Ecto neural progenitor cell (in vitro differentiated cells): ENCODE measurements around the gene CACNA2D2.

Experiments used
- DNase-seq: peaks from one replicate; pipeline ENCODE4 v3.0.0-alpha.2; 2018; ENCODE audit warnings: low spot score

The CACNA2D2 gene

GRCh38 chr3:50503504-50504342 is at the start of gene CACNA2D2:
Gene CACNA2D2, minus strand, starts transcription at chr3:50503634. Its CDS starts 211 bp downstream, at chr3:50503423.
- DNase-seq = peak; percentile 85

- no peak for DNase-seq
Measured at GRCh38 chr3:50552598-50552997, 49.2 kb upstream of the CACNA2D2 start.

- DNase-seq = no peak
Measured at GRCh38 chr3:50551681-50552435, 48.4 kb upstream of the CACNA2D2 start.

- no peak for DNase-seq
Measured at GRCh38 chr3:50551054-50551659, 47.7 kb upstream of the CACNA2D2 start.

- peak; percentile 83 for DNase-seq
Measured at GRCh38 chr3:50550079-50550736, 46.8 kb upstream of the CACNA2D2 start.

- DNase-seq = no peak
Measured at GRCh38 chr3:50549226-50549625, 45.8 kb upstream of the CACNA2D2 start.

GRCh38 chr3:50545781-50546180 is 42.3 kb upstream of the CACNA2D2 start:
- no peak for DNase-seq

- peak; percentile 86 for DNase-seq
Measured at GRCh38 chr3:50542177-50543034, 39.0 kb upstream of the CACNA2D2 start.

GRCh38 chr3:50539356-50540286 is 36.2 kb upstream of the CACNA2D2 start:
- DNase-seq = no peak

- no peak for DNase-seq
Measured at GRCh38 chr3:50537421-50538129, 34.1 kb upstream of the CACNA2D2 start.

- no peak for DNase-seq
Measured at GRCh38 chr3:50536471-50537180, 33.2 kb upstream of the CACNA2D2 start.

- no peak for DNase-seq
Measured at GRCh38 chr3:50534681-50535330, 31.4 kb upstream of the CACNA2D2 start.

GRCh38 chr3:50533807-50534461 is 30.5 kb upstream of the CACNA2D2 start:
- no peak for DNase-seq

GRCh38 chr3:50533316-50533715 is 29.9 kb upstream of the CACNA2D2 start:
- no peak for DNase-seq

GRCh38 chr3:50532062-50532705 is 28.8 kb upstream of the CACNA2D2 start:
- no peak for DNase-seq

- DNase-seq = no peak
Measured at GRCh38 chr3:50531201-50531600, 27.8 kb upstream of the CACNA2D2 start.
